Forelimb muscle (tissue), 1 donor: Measurements from ENCODE around the gene NGEF. TPM values are rescaled to one million over a fixed set of nuclear protein-coding genes. Genes with fewer than 3 reads are reported as not detected.
"Not testable (repeated sequence)": the region's sequence is repeated elsewhere in the genome, so short reads cannot be mapped to it uniquely, and the experiment has no call there.

Experiments
- DNase-seq: peaks from one replicate; pipeline ENCODE4 v3.0.0-alpha.2; 2013; ENCODE audit warnings: low read depth
- polyA plus RNA-seq: library from polyadenylated mRNA; unstranded; fragments of 120-200 nt; gene quantifications from one replicate; pipeline ENCODE4 v1.2.1, GENCODE V29; 2013; ENCODE audit not compliant: insufficient read length

The NGEF gene
- polyA plus RNA-seq, 1 donor = 1.2 TPM

DNA sequence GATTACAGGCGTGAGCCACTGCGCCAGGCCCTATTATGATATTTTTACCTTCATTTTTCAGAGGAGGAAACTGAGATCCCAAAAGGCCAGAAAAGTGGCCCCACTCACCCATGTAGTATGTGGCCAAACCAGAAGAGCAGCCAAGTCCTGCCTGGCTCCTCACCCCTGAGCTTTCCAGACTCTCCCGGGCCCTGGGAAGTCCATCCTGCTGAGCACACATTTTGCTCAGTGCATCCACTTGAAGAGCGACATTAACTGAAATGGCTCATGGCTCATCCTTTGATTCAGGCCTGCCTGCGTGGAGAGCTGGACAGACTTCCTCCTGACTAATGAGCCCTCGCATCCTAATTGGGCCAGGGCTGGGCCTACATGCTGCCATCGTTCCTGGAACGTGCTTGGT, 9.5 kb upstream of the NGEF start:
- no peak for DNase-seq

DNA sequence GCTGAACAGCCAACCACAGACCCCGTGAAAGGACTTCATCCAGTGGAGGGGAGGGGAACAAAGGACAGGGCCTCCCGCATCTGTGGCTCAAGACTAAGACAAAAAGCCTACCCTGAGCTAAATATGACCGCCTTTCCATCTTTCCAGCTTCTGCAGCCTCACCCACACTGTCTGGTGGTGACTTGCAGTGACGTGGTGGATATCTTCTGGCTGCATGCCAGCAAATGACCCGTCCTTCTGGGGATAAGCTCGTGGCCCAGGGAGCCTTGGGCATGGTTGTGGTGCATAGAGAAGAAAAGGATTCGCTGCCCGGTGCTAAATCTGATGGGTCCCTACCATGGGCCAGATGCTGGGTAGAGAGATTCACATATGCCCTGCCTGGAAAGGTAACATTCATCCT, 8.7 kb upstream of the NGEF start:
- DNase-seq = no peak

DNA sequence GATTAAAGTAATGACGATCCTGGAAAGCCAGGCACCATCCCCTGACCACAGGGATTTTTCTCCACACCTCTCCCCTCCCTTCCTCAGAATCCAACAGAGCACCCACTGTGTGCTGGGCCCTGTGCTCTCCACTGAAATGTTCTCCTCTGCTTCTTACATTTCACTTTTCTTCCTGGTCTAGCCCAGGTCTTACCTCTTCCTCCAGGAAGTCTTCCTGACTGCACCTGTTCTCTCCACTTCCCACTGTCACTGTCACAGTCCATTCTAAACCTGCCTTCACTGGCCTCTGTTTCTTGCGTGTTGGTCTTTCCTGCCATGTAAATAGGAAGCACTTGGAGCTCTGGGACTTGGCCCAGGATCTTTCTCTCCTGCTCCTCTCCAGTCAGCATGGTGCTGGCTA, 7.4 kb upstream of the NGEF start:
- no peak for DNase-seq

DNA sequence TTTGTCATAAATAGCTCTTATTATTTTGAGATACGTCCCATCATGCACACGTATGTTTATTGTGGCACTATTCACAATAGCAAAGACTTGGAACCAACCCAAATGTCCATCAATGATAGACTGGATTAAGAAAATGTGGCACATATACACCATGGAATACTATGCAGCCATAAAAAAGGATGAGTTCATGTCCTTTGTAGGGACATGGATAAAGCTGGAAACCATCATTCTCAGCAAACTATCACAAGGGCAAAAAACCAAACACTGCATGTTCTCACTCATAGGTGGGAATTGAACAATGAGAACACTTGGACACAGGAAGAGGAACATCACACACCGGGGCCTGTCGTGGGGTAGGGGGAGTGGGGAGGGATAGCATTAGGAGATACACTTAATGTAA, 6.6 kb upstream of the NGEF start:
- not testable (repeated sequence) for DNase-seq

DNA sequence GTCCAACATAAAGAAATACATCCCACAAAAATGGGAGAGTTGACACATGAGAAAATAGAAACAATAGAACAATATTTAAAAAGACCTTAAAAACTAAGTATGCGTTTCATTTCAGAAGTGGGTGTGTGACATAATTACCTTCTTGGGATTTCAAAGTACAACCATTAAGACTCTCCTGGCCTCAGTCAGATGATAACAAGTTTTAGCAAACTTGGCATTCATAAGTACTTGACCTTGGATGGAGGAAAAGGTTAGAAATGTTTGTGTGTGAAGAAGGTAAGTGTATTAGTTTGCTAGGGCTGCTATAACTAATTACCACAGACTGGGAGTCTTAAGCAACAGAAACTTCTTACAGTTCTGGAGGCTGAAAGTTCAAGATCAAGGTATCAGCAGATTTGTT, 4.9 kb upstream of the NGEF start:
- no peak for DNase-seq

DNA sequence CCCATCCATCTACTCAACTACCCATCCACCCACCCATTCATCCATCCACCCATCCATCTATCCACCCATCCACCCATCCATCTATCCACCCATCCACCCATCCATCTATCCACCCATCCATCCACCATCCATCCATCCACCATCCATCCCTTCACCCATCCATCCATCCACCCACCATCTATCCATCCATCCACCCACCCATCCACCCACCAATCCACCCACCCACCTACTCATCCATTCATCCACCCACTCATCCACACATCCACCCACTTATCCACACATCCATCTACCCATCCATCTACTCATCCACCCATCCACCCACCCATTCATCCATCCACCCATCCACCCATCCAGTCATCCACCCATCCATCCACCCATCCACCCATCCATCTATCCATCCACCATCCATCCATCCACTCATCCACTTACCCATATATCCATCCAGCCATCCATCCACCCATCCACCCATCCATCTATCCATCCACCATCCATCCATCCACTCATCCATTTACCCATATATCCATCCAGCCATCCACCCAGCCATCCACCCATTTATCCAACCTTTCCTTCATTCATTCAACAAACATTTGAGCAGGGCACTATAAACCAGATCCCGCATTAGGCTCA, 2.1 kb upstream of the NGEF start:
- DNase-seq = no peak

DNA sequence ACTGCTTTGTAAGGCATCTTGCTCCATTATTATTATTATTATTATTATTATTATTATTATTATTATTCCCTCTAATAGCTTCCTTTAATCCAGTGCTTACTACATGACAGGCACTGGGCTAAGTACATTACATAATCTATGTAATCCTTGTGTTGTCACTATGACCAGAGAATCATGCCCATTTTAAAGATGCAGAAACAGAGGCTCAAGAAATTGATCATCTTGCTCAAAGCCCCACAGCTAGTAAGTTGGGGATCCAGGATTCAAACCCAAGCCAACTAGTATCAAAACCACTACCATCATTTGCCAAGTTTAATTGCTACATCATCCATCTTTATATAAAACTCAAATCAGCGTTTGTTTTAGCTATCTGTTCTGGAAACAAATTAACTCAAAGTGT, 594 bp upstream of the NGEF start:
- no peak for DNase-seq

DNA sequence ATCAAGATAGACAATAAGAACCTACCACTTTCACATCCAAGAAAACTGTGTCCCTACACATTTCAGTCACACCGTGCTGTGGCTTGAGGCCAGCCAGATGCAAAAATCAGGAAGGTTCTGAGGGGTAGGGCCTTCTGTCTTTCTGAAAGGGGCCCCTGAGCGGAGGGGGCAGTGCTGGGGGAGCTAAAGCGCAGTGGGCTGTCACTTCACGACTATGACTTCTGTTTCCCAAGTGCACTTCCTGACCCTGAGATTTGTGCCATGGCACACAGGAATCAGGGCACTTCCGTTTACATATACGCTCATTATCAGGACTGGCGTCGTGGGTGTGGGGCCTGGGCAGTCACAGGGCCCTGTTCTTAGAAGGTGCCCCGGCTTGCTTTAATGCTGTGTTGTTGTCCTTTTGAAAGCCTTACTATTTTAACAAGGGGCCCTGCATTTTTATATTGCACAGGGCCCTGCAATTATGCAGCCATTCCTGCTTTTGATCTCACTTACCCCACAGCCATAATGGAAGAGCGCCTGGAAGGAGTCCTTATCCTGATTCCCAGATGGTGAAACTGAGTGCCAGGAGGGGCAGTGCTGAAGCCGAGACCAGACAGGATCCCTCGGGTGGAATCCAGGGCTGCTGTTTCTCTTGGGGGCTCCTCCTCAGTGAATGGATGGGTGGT, 620 bp downstream of the NGEF start:
- no peak for DNase-seq

DNA sequence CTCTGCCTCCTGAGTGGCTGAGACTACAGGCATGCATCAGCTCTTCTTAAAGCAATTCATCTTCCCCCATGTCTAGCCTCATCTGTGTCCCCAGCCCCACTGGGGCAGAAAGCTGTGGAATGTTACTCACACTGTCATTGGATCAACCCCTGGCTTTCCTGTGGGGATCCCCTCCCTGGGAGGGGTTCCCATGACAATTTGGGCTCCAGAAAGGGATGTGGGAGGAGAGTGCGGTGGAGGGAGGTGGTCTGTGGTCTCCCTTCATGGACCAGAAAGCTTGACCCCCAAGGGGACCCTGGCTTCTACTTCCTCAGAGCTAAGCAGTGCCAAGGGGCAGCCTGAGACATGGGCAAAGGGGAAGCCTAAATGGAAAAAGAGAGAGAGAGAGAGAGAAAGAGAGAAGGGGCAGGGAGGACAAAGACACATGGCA, 1.3 kb downstream of the NGEF start:
- no peak for DNase-seq

DNA sequence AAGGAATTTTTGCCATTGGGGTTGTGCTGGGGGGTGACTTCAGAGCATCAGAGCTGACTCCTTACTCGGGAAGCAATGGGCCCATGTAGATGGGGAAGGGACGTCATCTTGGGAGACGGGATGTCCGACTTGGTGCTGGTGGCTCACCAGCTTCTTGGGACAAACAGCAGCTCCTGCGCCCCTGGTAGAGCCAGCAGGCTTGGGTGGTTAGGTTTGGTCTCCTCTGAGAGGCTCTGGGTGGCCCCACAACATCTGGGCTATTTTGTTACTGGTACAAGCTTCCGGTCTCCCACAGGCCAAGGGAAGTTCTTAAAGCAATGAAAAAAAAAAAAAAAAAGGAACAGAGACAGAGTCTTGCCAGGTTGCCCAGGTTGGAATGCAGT, 1.8 kb downstream of the NGEF start:
- DNase-seq = no peak

DNA sequence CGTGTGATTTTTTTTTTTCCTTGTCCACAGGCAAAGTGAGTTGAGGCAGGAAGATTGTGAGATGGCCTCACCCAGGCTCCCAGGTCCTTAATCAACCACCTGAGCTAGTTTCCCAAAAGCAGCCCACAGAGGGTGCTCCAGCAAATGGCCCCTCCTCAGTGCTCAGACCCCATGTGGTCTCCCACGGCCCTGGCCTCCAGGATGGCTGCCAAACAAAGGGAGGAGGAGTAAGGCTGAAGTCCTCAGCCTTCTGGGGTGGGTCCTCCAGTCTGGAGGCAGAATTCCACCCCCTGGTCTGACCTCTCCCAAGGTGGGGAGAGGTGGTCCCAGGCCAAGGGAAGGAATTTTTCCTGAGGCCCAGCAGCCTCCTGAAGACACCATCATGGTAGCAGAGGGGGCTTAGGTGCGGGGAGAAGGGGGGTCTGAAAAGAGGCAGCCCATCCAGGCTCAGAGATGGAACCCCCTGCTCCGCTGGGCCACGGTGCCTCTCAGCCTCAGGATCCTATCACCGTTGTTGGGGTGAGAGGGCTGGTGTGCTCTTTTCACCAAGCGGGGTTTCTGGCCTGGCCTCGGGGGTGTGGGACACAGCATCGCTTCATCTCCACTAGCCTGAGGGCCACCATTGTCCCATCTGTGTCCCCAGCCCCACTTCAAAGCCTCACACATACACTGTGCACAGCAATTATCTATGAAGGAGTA, 2.3 kb downstream of the NGEF start:
- DNase-seq = no peak

DNA sequence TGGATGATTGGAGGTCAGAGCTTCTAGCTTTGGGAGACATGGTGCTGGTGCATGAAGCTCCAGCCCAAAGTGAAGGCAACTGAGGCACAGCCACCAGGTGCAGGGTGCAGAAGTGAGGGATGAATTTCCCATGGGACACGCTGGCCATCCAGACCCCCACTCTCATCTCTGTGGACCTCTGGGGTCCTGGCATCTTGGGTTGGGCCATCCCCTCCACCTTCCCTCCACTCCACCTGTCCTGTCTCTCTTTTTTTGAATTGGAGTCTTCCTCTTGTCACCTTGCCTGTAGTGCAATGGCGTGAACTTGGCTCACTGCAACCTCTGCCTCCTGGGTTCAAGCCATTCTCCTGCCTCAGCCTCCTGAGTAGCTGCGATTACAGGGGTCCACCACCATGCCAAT, 3.4 kb downstream of the NGEF start:
- no peak for DNase-seq

DNA sequence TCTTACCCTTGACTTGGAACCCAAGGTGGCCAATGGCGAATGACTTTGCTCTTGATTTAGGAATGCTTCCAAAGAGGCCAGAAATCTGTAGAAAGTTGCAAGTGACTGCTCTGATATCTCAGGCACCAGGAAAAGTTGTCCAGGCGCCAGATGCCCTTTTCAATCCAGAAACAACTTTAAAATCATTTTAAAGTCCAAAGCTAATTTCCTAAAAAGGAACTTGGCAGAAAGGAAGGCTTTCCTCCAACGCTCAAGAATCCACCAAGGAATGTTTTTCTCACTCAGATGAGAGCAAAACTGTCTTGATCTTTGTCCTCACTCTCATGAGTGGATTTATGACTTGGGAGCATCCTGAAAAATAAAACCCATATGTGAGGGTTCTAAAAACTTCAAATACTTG, 5.3 kb downstream of the NGEF start:
- DNase-seq = no peak

DNA sequence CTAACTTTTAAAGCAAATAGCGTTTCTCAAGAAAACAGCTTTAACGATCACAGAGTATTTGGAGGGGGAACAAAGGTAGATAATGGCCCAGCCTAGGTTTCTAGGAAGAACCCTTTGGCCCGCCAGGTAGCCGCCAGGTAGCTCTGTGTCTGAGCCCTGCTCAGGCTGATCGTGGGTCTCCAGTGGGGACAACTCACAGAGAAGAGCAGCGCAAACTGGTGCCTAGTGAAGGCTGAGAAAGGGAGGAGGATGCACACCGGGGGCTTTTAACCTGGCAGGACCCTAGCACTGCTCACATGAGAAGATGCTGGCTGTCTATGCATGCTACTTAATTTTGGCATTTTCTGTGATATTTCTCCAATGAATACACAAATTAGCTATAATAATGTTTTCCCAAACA, 5.8 kb downstream of the NGEF start:
- no peak for DNase-seq

DNA sequence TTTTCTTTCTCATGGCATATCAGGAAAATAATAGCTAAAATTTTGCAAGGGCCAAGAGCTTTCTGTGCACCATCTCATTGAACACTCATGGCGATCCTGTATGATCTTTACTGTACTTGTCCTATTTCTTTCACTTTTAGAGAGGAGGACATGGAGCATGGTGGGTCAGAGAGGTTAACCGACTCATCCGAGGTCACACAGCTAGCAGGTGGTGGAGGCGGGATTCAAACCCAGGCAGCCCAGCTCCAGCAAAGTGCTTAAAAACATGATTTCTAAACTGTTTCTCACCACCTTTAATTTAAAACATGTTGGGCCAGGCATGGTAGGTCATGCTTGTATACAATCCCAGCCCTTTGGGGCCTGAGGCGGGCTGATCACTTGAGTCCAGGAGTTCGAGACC, 6.4 kb downstream of the NGEF start:
- DNase-seq = no peak

DNA sequence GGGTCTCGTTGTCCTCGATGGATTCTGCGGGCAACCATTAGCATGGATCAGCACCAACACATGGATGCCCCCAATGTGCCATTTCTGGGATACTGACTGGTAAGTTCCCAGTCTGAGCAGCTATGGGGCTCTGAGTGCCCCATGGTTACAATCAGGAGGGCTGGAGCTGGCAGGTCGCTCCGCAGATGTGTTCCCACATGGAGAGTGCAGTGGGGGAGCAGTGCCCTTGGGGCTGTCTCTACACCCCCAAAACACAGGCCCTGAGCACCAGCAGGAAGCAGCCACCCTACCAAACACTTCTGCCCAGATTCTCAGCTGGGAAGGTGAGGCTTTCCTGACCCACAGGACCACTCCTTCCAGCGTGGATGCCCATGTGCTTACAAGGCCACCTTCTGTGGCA, 8.0 kb downstream of the NGEF start:
- DNase-seq = no peak

DNA sequence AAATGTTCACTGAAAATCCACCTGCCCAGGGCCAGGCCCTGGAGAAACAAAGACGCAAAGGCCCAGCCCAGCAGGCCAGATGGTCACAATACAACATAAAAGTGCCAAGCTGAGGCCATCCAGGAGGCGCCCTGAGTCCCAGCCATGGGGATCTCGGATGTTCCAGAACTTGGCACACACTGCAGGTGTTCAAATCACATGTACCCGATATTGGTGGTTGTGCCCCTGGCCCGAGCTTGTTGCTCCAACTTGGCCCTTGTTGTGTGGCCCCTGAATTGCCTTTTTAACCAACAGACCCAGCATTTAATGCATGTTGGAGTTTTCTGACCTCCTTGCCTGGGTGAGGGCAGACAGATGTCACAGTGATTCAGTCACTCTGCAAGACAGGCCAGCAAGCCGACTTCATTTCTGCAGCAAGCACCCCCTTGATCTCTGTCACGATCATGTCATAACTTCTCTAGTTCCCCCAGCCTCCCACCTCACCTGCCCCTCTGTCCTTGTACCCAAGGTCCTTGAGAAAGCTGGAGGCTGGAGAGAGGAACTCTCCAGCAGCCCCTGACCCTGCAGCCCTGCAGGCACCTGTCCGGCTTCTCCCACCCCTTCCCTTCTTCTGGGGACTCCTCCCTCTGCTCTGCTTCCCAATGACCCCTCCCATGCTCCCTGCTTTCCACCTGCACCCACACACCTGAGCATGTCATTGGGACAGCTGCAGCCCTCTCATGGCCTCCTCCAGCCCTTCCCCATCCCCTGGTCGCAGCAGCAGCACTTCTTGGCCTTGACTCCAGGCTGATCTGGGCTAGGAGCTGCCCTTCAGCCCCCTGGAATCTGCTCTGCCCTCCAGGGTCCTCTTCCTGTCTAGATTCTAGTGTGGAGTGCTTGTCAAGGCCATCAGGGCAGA, 9.1 kb downstream of the NGEF start:
- DNase-seq = no peak

DNA sequence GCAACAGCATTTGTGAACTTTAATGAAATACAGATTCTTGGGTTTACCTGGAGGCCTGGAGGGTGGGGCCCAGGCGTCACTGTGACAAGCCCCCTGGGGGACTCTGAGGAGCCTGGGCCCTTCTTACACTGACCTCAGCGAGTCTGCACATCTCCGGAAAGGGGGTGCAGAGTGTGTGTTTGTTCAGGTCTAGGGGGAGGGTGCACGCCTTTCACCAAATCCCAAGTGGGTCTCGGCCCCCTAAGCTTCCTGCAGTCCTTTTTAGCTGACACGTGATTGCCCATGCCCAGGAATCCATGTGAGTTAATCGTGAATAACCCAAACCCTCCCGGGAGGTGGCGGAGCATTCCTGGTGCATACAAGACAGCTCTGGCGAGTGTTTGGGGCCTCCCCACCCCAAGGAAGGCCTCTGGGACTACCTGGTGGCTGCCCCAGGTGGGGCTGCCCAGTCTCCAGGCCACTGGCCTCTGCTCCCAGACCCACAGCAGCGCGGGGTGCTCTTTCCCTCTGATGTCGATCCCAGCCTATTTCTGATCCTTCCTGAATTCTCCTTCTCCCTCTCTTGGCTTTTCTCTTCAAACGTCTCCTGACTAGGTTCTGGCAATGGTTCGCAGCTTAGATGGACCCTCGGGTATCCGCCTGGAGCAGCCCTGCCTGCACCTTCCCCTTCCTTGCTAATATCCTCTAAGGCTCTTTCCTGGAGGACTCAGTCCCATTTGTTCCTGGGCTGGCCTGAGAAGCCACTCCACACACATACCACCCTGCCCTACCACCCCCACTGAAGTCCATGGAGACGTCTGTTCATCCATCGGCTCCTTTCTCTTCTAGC, 10.0 kb downstream of the NGEF start:
- no peak for DNase-seq

DNA sequence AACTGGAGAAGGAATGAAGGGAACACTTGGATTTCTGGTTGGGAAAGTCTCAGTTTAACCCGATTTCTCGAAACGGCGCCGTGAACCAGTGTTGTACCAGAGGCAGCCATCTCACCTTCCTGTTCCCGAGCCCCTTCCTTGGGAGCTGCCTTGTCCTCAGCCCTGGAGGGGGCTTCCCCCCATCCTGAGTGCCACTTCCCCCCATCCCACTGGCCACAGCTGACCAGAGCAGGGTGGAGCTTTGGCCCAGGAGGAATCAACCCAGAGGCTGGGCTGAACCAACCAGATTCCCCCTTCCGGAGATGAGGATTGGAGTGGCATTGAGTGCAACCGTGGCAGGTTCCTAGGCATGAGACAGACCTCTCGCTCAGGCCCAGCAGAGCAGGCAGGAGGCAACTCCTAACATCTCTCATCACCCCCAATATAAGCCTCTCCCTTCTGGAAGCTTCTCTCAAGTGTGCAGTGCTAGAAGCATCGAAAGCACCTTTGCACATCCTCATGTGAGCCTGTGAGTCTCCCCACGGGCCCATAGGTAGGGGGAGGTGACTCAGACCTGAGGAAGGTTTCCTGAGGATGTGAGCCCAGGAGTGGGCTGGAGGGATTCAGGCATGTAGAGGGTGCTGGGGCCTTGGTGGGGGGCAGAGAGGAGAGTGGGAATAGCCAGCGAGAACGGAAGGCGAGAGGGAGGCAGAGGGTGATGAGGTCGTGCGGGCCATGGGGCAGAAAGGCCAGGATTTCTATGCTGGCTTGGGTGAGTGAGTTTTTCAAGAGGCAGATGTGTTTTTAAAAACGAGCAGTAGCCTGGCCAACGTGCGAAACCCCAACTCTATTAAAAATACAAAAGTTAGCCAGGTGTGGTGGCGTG, 11.9 kb downstream of the NGEF start:
- no peak for DNase-seq

DNA sequence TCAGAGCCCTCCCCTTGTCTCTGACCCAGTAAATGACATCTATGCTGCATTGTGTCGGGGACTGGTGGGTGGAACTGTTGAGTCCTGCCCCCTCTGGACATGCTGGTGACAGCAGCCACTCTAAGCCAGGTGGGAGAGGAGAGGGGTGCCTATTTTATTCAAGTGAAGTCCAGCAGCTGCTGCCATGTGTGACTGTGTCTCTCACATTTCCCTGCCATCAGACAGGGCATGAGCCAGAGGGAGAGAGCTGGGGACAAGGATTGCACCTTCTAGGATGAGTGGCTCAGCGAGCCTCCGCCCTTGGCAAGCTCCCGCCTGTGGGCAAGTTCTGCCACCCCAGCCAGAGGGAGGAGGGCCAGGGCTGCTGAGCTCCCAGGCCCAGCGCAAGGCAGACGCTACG, 13.7 kb downstream of the NGEF start:
- DNase-seq = no peak

DNA sequence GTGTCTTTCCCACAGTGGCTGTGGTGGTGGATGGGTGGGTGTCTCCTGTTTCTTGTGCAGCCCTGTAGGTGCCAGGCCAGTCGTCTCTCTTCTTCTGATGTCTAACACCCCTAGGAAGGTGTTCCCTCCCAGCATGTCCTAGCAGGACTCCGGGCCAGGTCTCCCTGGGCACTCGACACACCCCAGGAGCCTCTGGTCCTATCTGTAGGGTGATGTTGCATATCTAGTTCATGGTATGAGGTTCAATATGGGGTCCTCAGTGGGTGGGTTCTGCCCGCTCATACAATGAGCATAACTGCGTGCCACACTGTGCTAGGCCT, 14.4 kb downstream of the NGEF start:
- DNase-seq = no peak
